Psoas muscle (tissue), 8 donors: ENCODE measurements around the gene SREBF1. TPM values are rescaled to one million over a fixed set of nuclear protein-coding genes. Genes with fewer than 3 reads are reported as not detected.

Experiments used
- ATAC-seq, 4 donors: fragments of 200-7000 bp; cut with Tn5 transposase; one replicate each; pipeline ENCODE4 v1.9.1; 2020; ENCODE audit warnings: moderate library complexity in 3 of 4, mild to moderate bottlenecking in 2 of 4
- DNase-seq, 2 donors: peaks; one replicate each; pipeline ENCODE4 v3.0.0-alpha.2; 2020
- H3K27ac ChIP-seq: fragments of 200-600 bp; one replicate; pipeline ENCODE4 v1.8.0; 2022
- H3K27me3 ChIP-seq, 3 donors: fragments of 200-600 bp in 1 of 3; one replicate each; pipeline versions ENCODE4 v1.6.1 to v1.8.0; 2013 to 2022; ENCODE audit warnings: low read length in 2 of 3, mild to moderate bottlenecking in 2 of 3, moderate library complexity in 1 of 3; ENCODE audit not compliant: insufficient read depth in 3 of 3
- H3K36me3 ChIP-seq, 2 donors: fragments of 200-600 bp in 1 of 2; one replicate each; pipeline versions ENCODE4 v1.6.1 to v1.8.0; 2013 to 2022; ENCODE audit warnings: low read depth in 1 of 2, mild to moderate bottlenecking in 1 of 2, moderate library complexity in 1 of 2; ENCODE audit not compliant: insufficient read depth in 1 of 2
- H3K4me1 ChIP-seq: fragments of 200-600 bp; one replicate; pipeline ENCODE4 v1.8.0; 2022
- H3K4me3 ChIP-seq: fragments of 200-600 bp; one replicate; pipeline ENCODE4 v1.8.0; 2022; ENCODE audit warnings: mild to moderate bottlenecking
- H3K9me3 ChIP-seq: fragments of 200-600 bp; one replicate; pipeline ENCODE4 v1.8.0; 2022
- CTCF ChIP-seq: fragments of 200-600 bp; IDR thresholded peaks from one replicate; pipeline ENCODE4 v1.8.0; 2022; ENCODE audit warnings: antibody characterized with exemption
- WGBS, 3 donors: extraction: QIAGEN DNeasy Blood & Tissue Kit; methylation state at CpG; one replicate each; pipeline versions ENCODE4 v1.1.6 to v1.1.7; 2013; 5-methylcytosine and 5-hydroxymethylcytosine counted together
- intact Hi-C, 2 donors: fragments of 100-400 bp; cut with DNase I; formaldehyde crosslinking; loops; one replicate each; pipeline versions ENCODE4 v1.11.0 to v1.14.2; 2022
- long read RNA-seq, 2 donors: library from polyadenylated mRNA; unstranded; transcript quantifications; one replicate each; pipeline ENCODE4 v2.0.0, GENCODE V29; 2021
- polyA plus RNA-seq, 3 donors: library from polyadenylated mRNA; stranded (reverse); fragments of 200-250 nt; gene quantifications; one replicate each; pipeline ENCODE4 v1.2.3, GENCODE V29; 2013
- total RNA-seq, 4 donors: library from RNA; stranded (reverse); fragmentation: NEBNext Ultra II Directional in 2 of 4; extraction: Animal tissue kit (Norgen Biotek cat#: 25700) in 2 of 4; gene quantifications; one replicate each; pipeline versions ENCODE4 v1.2.1 to v1.2.4, GENCODE V29; 2021 to 2023
- donor health status: healthy with polysubstance abuse.
- donor health status: DM: no; HTN: no; CAD: no; lungs with moderate emphysema.
- donor health status: Bipolar disorder and iron deficiency.
- donor health status: healthy.
- donor health status: DM: yes; HTN: yes; CAD: no.
- donor health status: DM: no; HTN: no; CAD: no.
- donor health status: DM: no; HTN: no; CAD: no.
- donor health status: DM: yes; HTN: yes; CAD: no.

The SREBF1 gene
- total RNA-seq = 10 to 100 TPM; 16.1 to 43.0 (median 31.1) TPM
- polyA plus RNA-seq = 10 to 100 TPM in 2 of 3 donors, 1 to 10 TPM in 1; 6.2 to 19.2 (median 17.7) TPM
- long read RNA-seq, donor 1, full-length matches to known transcripts = 16 of 52 reads
- long read RNA-seq, donor 1, partial matches to known transcripts = 33 of 52 reads
- long read RNA-seq, donor 1, other reads (novel, unspliced or antisense) = 3 of 52 reads
- long read RNA-seq, donor 2, full-length matches to known transcripts = 5 of 28 reads
- long read RNA-seq, donor 2, partial matches to known transcripts = 20 of 28 reads
- long read RNA-seq, donor 2, other reads (novel, unspliced or antisense) = 3 of 28 reads

- H3K27ac ChIP-seq = peak within 1 kb of the TSS; percentile 100
- H3K4me1 ChIP-seq = peaks cover 59% of the 10 kb centered on the region
- H3K4me3 ChIP-seq = peak within 1 kb of the TSS; percentile 88
- no peaks in the 10 kb centered on the region for H3K36me3 ChIP-seq
- H3K27me3 ChIP-seq = no peaks in the 10 kb centered on the region
- DNase-seq (peak; percentile 65 to 76), ATAC-seq (peak; percentile 4 to 13 (median 6))
- intact Hi-C loops = loop anchor here in 1 of 2 donors (2.0 kb wide), 1 partner anchor 14 kb away; no protein-coding TSS in a partner anchor
- WGBS, 3 donors = 1 to 11% (median 4%) methylated on average over 38 to 52 of the region's 52 CpGs
- TF ChIP-seq CTCF = no peak
- H3K9me3 ChIP-seq = no peaks in the 10 kb centered on the region
Measured at GRCh38 chr17:17836818-17837379, at the start of gene SREBF1. Gene SREBF1, minus strand, starts transcription at chr17:17836986. Its CDS starts 169 bp downstream, at chr17:17836817.

DNA sequence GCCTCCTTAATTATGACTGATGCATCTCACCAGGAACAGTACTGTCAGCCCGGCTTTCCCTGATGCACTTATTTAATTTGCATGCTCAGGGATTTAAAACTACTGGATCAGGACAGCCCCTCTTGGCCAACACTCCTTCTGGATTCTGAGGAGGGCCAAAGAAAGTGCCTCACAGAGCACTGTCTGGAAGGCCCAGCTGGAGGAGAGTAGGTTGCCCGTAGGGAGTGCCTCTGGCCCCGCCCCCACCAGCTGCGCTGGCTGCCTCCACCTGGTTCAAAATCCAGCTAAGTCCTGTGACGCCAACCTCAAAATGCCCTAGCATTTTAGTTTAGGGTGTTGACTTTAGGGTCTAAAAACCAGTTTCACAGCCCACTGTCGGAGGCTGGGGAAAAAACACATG, 49.4 kb upstream of the SREBF1 start:
- no peak for TF ChIP-seq CTCF
- WGBS, 3 donors = 36 to 65% (median 43%) methylated on average over 6 of the region's 6 CpGs

DNA sequence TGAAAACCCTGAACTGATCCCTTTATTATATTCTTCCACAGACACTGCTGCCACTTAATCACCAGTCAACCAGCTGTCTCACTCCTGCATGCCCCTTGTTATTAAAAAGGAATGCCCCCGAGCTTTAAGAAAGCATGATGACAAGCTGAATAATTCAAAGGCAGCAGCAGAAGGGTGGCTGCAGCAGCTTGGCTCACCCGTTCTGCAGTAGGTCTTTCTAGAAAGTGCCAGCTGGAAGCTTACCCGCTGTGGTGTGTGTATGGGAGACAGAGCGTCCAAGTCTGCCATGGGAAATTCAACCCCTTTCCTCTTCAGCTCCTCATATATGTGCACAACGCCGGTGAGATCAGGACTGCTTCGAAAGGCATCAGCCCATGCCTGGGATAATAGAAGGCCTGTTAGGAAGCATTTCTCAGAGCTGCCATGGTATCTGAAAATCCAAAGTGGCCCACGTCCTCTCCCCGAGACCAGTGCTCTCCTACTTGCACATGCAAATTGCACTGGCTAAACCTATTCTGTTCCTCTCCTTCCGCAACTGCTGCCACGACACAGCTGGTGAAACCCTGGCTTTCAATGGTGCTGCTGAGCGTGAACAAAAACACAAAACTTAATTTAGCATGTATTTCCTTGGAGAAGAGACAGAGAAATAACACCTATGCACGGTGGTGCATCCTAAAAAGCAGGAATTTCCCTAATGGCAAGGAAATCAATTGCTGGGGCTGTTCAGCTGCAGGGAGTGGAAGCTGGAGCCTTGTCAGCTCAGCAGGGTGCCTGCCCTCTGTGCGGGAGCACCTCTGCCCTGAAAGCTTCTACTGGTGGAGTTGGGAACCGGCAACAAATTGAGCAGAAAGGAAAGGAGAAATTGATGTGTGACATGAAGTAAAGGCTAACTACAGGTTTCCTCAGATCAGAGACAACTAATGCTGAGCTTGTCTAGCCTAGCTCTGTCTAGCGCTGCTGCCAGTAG, 47.9 kb upstream of the SREBF1 start:
- WGBS, 3 donors = 31 to 49% (median 36%) methylated on average over 16 of the region's 16 CpGs

More for the DNA sequence above, 49.4 kb upstream of the SREBF1 start:
- Histone ChIP-seq H3K36me3 (peaks cover 0 to 36% of the 10 kb centered on the region in 2 donors), H3K27me3 (no peaks in the 10 kb centered on the region), H3K9me3 (no peaks in the 10 kb centered on the region), H3K4me3 (no peak overlapping the region), H3K4me1 (peaks cover 31% of the 10 kb centered on the region), H3K27ac (peak overlapping the region; percentile 6)
- peak; percentile 41 to 80 for DNase-seq
- intact Hi-C loops = no loop called here
- peak; percentile 45 to 63 (median 56) for ATAC-seq

More for the DNA sequence above, 47.9 kb upstream of the SREBF1 start:
- Histone ChIP-seq H3K4me3 (no peak overlapping the region), H3K27me3 (no peaks in the 10 kb centered on the region), H3K9me3 (no peaks in the 10 kb centered on the region), H3K36me3 (peaks cover 0 to 43% of the 10 kb centered on the region in 2 donors), H3K27ac (peak overlapping the region; percentile 5), H3K4me1 (peaks cover 37% of the 10 kb centered on the region)
- intact Hi-C loops = no loop called here
- DNase-seq (peak in 1 of 2 donors; percentile 57), ATAC-seq (peak; percentile 57 to 82 (median 72))
- no peak for TF ChIP-seq CTCF
